ENCODE data around the gene CCDC15. TPM values are rescaled to one million over a fixed set of nuclear protein-coding genes. Genes with fewer than 3 reads are reported as not detected.
"Not testable (repeated sequence)": the region's sequence is repeated elsewhere in the genome, so short reads cannot be mapped to it uniquely, and the experiment has no call there.

CCDC15 gene
- total RNA-seq, 2 donors from 2014 or later, result 0.91 to 1.3 TPM

GRCh38 chr11:124984512-124984854 is 30.5 kb downstream of the CCDC15 start:
- no peak overlapping the region for H3K4me3 Mint-ChIP-seq
- no peak for ATAC-seq
- no peaks in the 10 kb centered on the region for H3K27me3 Mint-ChIP-seq
- peaks cover 5% of the 10 kb centered on the region for H3K9me3 ChIP-seq (ENCODE audit: control insufficient read depth, low read length, poor library complexity, severe bottlenecking)
- no peak for DNase-seq
- no peaks in the 10 kb centered on the region for H3K4me1 Mint-ChIP-seq
- no peak overlapping the region for H3K27ac Mint-ChIP-seq
- H3K36me3 Mint-ChIP-seq (ENCODE audit: low read depth), result peaks cover 11% of the 10 kb centered on the region

- Mint-ChIP-seq H3K4me3 (no peak overlapping the region), H3K27ac (no peak overlapping the region), H3K36me3 (ENCODE audit: low read depth) (peaks cover 8% of the 10 kb centered on the region), H3K27me3 (no peaks in the 10 kb centered on the region), H3K4me1 (no peaks in the 10 kb centered on the region)
- no peak for ATAC-seq
- DNase-seq, result no peak
- peaks cover 4% of the 10 kb centered on the region for H3K9me3 ChIP-seq (ENCODE audit: control insufficient read depth, low read length, poor library complexity, severe bottlenecking)
Observed at GRCh38 chr11:124987096-124987495, 33.1 kb downstream of the CCDC15 start.

GRCh38 chr11:124988063-124988462 is 34.1 kb downstream of the CCDC15 start:
- Mint-ChIP-seq H3K4me3 (no peak overlapping the region), H3K27me3 (no peaks in the 10 kb centered on the region), H3K36me3 (ENCODE audit: low read depth) (peaks cover 8% of the 10 kb centered on the region), H3K4me1 (no peaks in the 10 kb centered on the region), H3K27ac (no peak overlapping the region)
- H3K9me3 ChIP-seq (ENCODE audit: control insufficient read depth, low read length, poor library complexity, severe bottlenecking), result no peaks in the 10 kb centered on the region
- no peak for DNase-seq
- no peak for ATAC-seq

- H3K4me3 Mint-ChIP-seq, result no peak overlapping the region
Observed at GRCh38 chr11:125001079-125001778, 47.2 kb downstream of the CCDC15 start.

GRCh38 chr11:125001849-125002248 is 47.8 kb downstream of the CCDC15 start:
- Mint-ChIP-seq H3K27ac (no peak overlapping the region), H3K4me3 (no peak overlapping the region), H3K4me1 (peaks cover 2% of the 10 kb centered on the region), H3K36me3 (ENCODE audit: low read depth) (peaks cover 11% of the 10 kb centered on the region), H3K27me3 (no peaks in the 10 kb centered on the region)
- ATAC-seq (no peak), DNase-seq (no peak)
- H3K9me3 ChIP-seq (ENCODE audit: control insufficient read depth, low read length, poor library complexity, severe bottlenecking), result no peaks in the 10 kb centered on the region

More at GRCh38 chr11:125001079-125001778, 47.2 kb downstream of the CCDC15 start:
- H3K27ac Mint-ChIP-seq, result no peak overlapping the region
- peaks cover 2% of the 10 kb centered on the region for H3K4me1 Mint-ChIP-seq
- H3K36me3 Mint-ChIP-seq (ENCODE audit: low read depth), result peaks cover 10% of the 10 kb centered on the region
- no peaks in the 10 kb centered on the region for H3K27me3 Mint-ChIP-seq
- no peak for DNase-seq
- H3K9me3 ChIP-seq (ENCODE audit: control insufficient read depth, low read length, poor library complexity, severe bottlenecking), result no peaks in the 10 kb centered on the region
- no peak for ATAC-seq

GRCh38 chr11:125005491-125005890 is 51.5 kb downstream of the CCDC15 start:
- DNase-seq, result no peak
- no peak overlapping the region for H3K4me3 Mint-ChIP-seq
- H3K27me3 Mint-ChIP-seq, result no peaks in the 10 kb centered on the region
- no peak overlapping the region for H3K27ac Mint-ChIP-seq
- no peaks in the 10 kb centered on the region for H3K9me3 ChIP-seq (ENCODE audit: control insufficient read depth, low read length, poor library complexity, severe bottlenecking)
- ATAC-seq, result no peak
- H3K36me3 Mint-ChIP-seq (ENCODE audit: low read depth), result peaks cover 11% of the 10 kb centered on the region
- H3K4me1 Mint-ChIP-seq, result no peaks in the 10 kb centered on the region

GRCh38 chr11:125016413-125016812 is 62.4 kb downstream of the CCDC15 start:
- Mint-ChIP-seq H3K27ac (no peak overlapping the region), H3K36me3 (ENCODE audit: low read depth) (no peaks in the 10 kb centered on the region), H3K4me3 (no peak overlapping the region), H3K27me3 (no peaks in the 10 kb centered on the region), H3K4me1 (no peaks in the 10 kb centered on the region)
- no peak for DNase-seq
- no peaks in the 10 kb centered on the region for H3K9me3 ChIP-seq (ENCODE audit: control insufficient read depth, low read length, poor library complexity, severe bottlenecking)
- ATAC-seq, result no peak

GRCh38 chr11:125020342-125020741 is 66.3 kb downstream of the CCDC15 start:
- Mint-ChIP-seq H3K4me1 (no peaks in the 10 kb centered on the region), H3K4me3 (no peak overlapping the region), H3K27me3 (no peaks in the 10 kb centered on the region), H3K27ac (no peak overlapping the region), H3K36me3 (ENCODE audit: low read depth) (no peaks in the 10 kb centered on the region)
- H3K9me3 ChIP-seq (ENCODE audit: control insufficient read depth, low read length, poor library complexity, severe bottlenecking), result no peaks in the 10 kb centered on the region
- DNase-seq (no peak), ATAC-seq (no peak)

- Mint-ChIP-seq H3K36me3 (ENCODE audit: low read depth) (no peaks in the 10 kb centered on the region), H3K4me1 (no peaks in the 10 kb centered on the region), H3K27ac (no peak overlapping the region), H3K4me3 (no peak overlapping the region), H3K27me3 (no peaks in the 10 kb centered on the region)
- no peaks in the 10 kb centered on the region for H3K9me3 ChIP-seq (ENCODE audit: control insufficient read depth, low read length, poor library complexity, severe bottlenecking)
- ATAC-seq (no peak), DNase-seq (no peak)
Observed at GRCh38 chr11:125022551-125022950, 68.5 kb downstream of the CCDC15 start.

GRCh38 chr11:125025968-125026367 is 72.0 kb downstream of the CCDC15 start:
- Mint-ChIP-seq H3K4me3 (no peak overlapping the region), H3K4me1 (no peaks in the 10 kb centered on the region), H3K36me3 (ENCODE audit: low read depth) (peaks cover 4% of the 10 kb centered on the region), H3K27ac (no peak overlapping the region), H3K27me3 (no peaks in the 10 kb centered on the region)
- no peaks in the 10 kb centered on the region for H3K9me3 ChIP-seq (ENCODE audit: control insufficient read depth, low read length, poor library complexity, severe bottlenecking)
- DNase-seq, result no peak
- ATAC-seq, result no peak

GRCh38 chr11:125029431-125029830 is 75.4 kb downstream of the CCDC15 start:
- not testable (repeated sequence) for H3K36me3 Mint-ChIP-seq (ENCODE audit: low read depth); ATAC-seq

GRCh38 chr11:125036933-125037332 is 82.9 kb downstream of the CCDC15 start:
- no peak overlapping the region for H3K4me3 Mint-ChIP-seq
- ATAC-seq (no peak), DNase-seq (no peak)
- no peaks in the 10 kb centered on the region for H3K4me1 Mint-ChIP-seq
- H3K9me3 ChIP-seq (ENCODE audit: control insufficient read depth, low read length, poor library complexity, severe bottlenecking), result no peaks in the 10 kb centered on the region
- H3K27ac Mint-ChIP-seq, result no peak overlapping the region
- peaks cover 3% of the 10 kb centered on the region for H3K36me3 Mint-ChIP-seq (ENCODE audit: low read depth)
- no peaks in the 10 kb centered on the region for H3K27me3 Mint-ChIP-seq

More at GRCh38 chr11:125029431-125029830, 75.4 kb downstream of the CCDC15 start:
- H3K4me3 Mint-ChIP-seq; DNase-seq; H3K9me3 ChIP-seq (ENCODE audit: control insufficient read depth, low read length, poor library complexity, severe bottlenecking); H3K27me3 Mint-ChIP-seq; H3K27ac Mint-ChIP-seq; H3K4me1 Mint-ChIP-seq: not testable (repeated sequence)

GRCh38 chr11:125049164-125049792 is 95.3 kb downstream of the CCDC15 start:
- ATAC-seq (no peak), DNase-seq (no peak)
- no peaks in the 10 kb centered on the region for H3K27me3 Mint-ChIP-seq
- H3K4me3 Mint-ChIP-seq, result no peak overlapping the region
- no peaks in the 10 kb centered on the region for H3K9me3 ChIP-seq (ENCODE audit: control insufficient read depth, low read length, poor library complexity, severe bottlenecking)
- no peaks in the 10 kb centered on the region for H3K4me1 Mint-ChIP-seq
- no peak overlapping the region for H3K27ac Mint-ChIP-seq
- H3K36me3 Mint-ChIP-seq (ENCODE audit: low read depth), result no peaks in the 10 kb centered on the region

GRCh38 chr11:125052047-125052446 is 98.0 kb downstream of the CCDC15 start:
- H3K9me3 ChIP-seq (ENCODE audit: control insufficient read depth, low read length, poor library complexity, severe bottlenecking), result no peaks in the 10 kb centered on the region
- Mint-ChIP-seq H3K27me3 (no peaks in the 10 kb centered on the region), H3K36me3 (ENCODE audit: low read depth) (no peaks in the 10 kb centered on the region), H3K4me1 (no peaks in the 10 kb centered on the region), H3K27ac (no peak overlapping the region), H3K4me3 (no peak overlapping the region)
- ATAC-seq (no peak), DNase-seq (no peak)

All from T-helper 17 cell (primary cell).